ENCODE results near the gene MEF2D.

DNA sequence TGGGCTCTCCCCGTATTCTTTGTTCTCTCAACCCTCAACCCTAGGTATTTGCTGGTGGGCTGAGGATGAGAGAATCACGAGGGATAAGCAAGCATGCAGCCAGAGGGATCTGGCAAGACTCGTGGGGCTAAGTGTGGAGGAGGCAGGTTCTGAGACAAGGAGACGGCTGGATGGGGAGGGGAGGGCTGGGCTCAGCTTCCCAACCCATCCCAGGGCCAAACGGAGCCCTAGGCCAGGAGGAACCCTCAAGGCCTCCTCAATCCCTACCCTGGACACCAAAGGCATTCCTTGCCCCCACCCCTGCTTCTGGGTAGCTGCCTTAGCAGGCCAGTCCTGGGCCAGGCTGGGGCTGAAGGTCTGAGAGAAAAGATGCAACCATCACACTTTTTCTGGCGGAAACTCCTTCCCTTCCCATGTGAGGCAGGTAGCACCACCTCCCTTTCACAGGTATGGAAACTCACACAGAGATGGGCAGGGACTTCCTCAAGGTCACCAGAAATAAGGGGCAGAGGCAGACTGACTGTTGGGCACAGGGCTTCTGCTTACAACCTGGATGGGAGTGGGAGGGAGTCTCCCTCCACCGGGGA is 6.2 kb downstream of the MEF2D start:
- TF ChIP-seq, protein P1, sequence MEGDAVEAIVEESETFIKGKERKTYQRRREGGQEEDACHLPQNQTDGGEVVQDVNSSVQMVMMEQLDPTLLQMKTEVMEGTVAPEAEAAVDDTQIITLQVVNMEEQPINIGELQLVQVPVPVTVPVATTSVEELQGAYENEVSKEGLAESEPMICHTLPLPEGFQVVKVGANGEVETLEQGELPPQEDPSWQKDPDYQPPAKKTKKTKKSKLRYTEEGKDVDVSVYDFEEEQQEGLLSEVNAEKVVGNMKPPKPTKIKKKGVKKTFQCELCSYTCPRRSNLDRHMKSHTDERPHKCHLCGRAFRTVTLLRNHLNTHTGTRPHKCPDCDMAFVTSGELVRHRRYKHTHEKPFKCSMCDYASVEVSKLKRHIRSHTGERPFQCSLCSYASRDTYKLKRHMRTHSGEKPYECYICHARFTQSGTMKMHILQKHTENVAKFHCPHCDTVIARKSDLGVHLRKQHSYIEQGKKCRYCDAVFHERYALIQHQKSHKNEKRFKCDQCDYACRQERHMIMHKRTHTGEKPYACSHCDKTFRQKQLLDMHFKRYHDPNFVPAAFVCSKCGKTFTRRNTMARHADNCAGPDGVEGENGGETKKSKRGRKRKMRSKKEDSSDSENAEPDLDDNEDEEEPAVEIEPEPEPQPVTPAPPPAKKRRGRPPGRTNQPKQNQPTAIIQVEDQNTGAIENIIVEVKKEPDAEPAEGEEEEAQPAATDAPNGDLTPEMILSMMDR (IDR thresholded peaks at IDR 0.05; ENCODE audit: insufficient read depth, low read depth, low read length), result no peak
- no peak for TF ChIP-seq EZH2 (IDR thresholded peaks at IDR 0.05; ENCODE audit: insufficient read depth, low read length)
